Chondrocyte (in vitro differentiated cells): Measurements from ENCODE around the gene IZUMO1. TPM values are rescaled to one million over a fixed set of nuclear protein-coding genes. Genes with fewer than 3 reads are reported as not detected.

Experiments
- DNase-seq: peaks from one replicate; pipeline ENCODE4 v3.0.0; 2021; ENCODE audit warnings: mixed read lengths, low spot score
- H3K27ac Mint-ChIP-seq: one replicate; pipeline ENCODE4 v1.8.0; 2021; ENCODE audit warnings: mild to moderate bottlenecking, moderate library complexity, mixed read lengths; ENCODE audit not compliant: unreplicated experiment
- H3K27me3 Mint-ChIP-seq: 2 replicates; pipeline ENCODE4 v1.8.0; 2021; ENCODE audit warnings: low read depth, mixed read lengths
- H3K36me3 Mint-ChIP-seq: 2 replicates; pipeline ENCODE4 v1.8.0; 2021; ENCODE audit warnings: low read depth, mixed read lengths
- H3K4me1 Mint-ChIP-seq: 2 replicates; pipeline ENCODE4 v1.8.0; 2021; ENCODE audit warnings: low read depth, mild to moderate bottlenecking, mixed read lengths
- H3K4me3 Mint-ChIP-seq: one replicate; pipeline ENCODE4 v1.8.0; 2021; ENCODE audit warnings: mild to moderate bottlenecking, moderate library complexity, mixed read lengths; ENCODE audit not compliant: unreplicated experiment
- H3K9me3 Mint-ChIP-seq: 2 replicates; pipeline ENCODE4 v1.8.0; 2021; ENCODE audit warnings: low read depth, mixed read lengths
- CTCF ChIP-seq: fragments of 200-600 bp; sonication (generic); IDR thresholded peaks from 2 replicates; pipeline ENCODE4 v1.5.0; 2021; ENCODE audit warnings: antibody characterized with exemption, mild to moderate bottlenecking, moderate library complexity
- total RNA-seq: library from RNA; stranded (reverse); gene quantifications from 3 replicates; pipeline ENCODE4 v1.2.1, GENCODE V29; 2021

The IZUMO1 gene
- total RNA-seq, 1 donor from 2014 or later, result not detected

GRCh38 chr19:48784527-48784926 lies 37.8 kb upstream of the IZUMO1 start:
- no peak overlapping the region for H3K27ac Mint-ChIP-seq
- no peak overlapping the region for H3K4me3 Mint-ChIP-seq
- H3K4me1 Mint-ChIP-seq, result peaks cover 9% of the 10 kb centered on the region
- H3K36me3 Mint-ChIP-seq, result no peaks in the 10 kb centered on the region
- H3K9me3 Mint-ChIP-seq, result no peaks in the 10 kb centered on the region
- peak; percentile 23 for TF ChIP-seq CTCF
- no peak for DNase-seq
- H3K27me3 Mint-ChIP-seq, result no peaks in the 10 kb centered on the region

GRCh38 chr19:48780631-48781391 lies 34.1 kb upstream of the IZUMO1 start:
- Mint-ChIP-seq H3K9me3 (no peaks in the 10 kb centered on the region), H3K36me3 (no peaks in the 10 kb centered on the region), H3K4me1 (peaks cover 9% of the 10 kb centered on the region), H3K27ac (no peak overlapping the region), H3K27me3 (no peaks in the 10 kb centered on the region), H3K4me3 (no peak overlapping the region)
- TF ChIP-seq CTCF, result no peak
- no peak for DNase-seq

GRCh38 chr19:48779636-48780035 lies 32.9 kb upstream of the IZUMO1 start:
- H3K27ac Mint-ChIP-seq, result no peak overlapping the region

GRCh38 chr19:48777720-48778119 lies 31.0 kb upstream of the IZUMO1 start:
- no peaks in the 10 kb centered on the region for H3K36me3 Mint-ChIP-seq
- peaks cover 10% of the 10 kb centered on the region for H3K4me1 Mint-ChIP-seq
- TF ChIP-seq CTCF, result no peak
- no peaks in the 10 kb centered on the region for H3K27me3 Mint-ChIP-seq
- H3K9me3 Mint-ChIP-seq, result no peaks in the 10 kb centered on the region
- no peak for DNase-seq
- H3K4me3 Mint-ChIP-seq, result no peak overlapping the region
- H3K27ac Mint-ChIP-seq, result no peak overlapping the region

More at GRCh38 chr19:48779636-48780035, 32.9 kb upstream of the IZUMO1 start:
- no peak for TF ChIP-seq CTCF
- no peaks in the 10 kb centered on the region for H3K27me3 Mint-ChIP-seq
- H3K4me3 Mint-ChIP-seq, result no peak overlapping the region
- H3K9me3 Mint-ChIP-seq, result no peaks in the 10 kb centered on the region
- peaks cover 9% of the 10 kb centered on the region for H3K4me1 Mint-ChIP-seq
- DNase-seq, result no peak
- H3K36me3 Mint-ChIP-seq, result no peaks in the 10 kb centered on the region

- Mint-ChIP-seq H3K27ac (no peak overlapping the region), H3K9me3 (no peaks in the 10 kb centered on the region), H3K27me3 (no peaks in the 10 kb centered on the region), H3K4me3 (no peak overlapping the region), H3K36me3 (no peaks in the 10 kb centered on the region), H3K4me1 (peaks cover 10% of the 10 kb centered on the region)
- no peak for DNase-seq
- TF ChIP-seq CTCF, result no peak
Observed at GRCh38 chr19:48777139-48777538, 30.4 kb upstream of the IZUMO1 start.
